Measurements from ENCODE around the gene COL6A2.

DNA sequence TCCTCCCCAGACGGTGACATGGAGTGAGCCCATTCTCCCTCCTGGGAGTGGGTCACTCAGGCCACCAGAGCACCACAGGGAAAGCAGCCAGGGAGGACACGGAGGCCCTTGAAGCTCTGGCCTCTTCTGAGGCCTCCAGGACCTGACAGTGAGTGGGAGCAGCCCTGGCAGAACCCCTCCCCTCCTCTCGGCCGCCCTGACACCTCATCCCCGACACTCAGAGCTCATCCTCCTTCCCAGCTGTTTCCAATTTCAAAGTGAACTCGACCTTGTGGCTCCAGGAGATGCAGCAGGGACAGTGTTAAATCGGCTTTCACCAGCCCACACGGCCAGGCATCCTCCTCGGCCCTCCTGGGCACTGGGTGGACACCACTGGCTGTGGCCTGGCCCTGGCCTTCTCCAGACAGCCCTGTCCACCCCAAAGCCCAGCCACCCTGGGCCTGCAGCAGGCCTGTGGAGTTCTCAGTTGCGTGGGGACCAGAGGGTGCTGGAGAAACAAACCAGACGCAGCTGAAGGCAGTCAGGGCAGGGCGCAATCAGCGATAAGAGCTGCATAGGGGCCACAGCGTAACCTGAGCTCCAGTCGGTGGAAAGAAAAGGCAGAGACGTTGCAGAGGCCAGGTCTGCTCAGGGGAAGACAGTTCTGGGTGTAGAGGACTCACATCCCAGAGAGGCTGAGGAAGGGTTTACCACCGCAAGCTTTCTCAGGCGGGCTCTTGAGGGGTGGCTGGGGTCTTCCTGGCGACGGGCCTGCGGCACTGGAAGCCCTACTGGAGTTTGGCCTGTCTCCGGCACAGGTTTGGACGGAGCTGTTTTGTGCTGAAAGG, 30.4 kb downstream of the COL6A2 start:
- TF ChIP-seq, protein P1, sequence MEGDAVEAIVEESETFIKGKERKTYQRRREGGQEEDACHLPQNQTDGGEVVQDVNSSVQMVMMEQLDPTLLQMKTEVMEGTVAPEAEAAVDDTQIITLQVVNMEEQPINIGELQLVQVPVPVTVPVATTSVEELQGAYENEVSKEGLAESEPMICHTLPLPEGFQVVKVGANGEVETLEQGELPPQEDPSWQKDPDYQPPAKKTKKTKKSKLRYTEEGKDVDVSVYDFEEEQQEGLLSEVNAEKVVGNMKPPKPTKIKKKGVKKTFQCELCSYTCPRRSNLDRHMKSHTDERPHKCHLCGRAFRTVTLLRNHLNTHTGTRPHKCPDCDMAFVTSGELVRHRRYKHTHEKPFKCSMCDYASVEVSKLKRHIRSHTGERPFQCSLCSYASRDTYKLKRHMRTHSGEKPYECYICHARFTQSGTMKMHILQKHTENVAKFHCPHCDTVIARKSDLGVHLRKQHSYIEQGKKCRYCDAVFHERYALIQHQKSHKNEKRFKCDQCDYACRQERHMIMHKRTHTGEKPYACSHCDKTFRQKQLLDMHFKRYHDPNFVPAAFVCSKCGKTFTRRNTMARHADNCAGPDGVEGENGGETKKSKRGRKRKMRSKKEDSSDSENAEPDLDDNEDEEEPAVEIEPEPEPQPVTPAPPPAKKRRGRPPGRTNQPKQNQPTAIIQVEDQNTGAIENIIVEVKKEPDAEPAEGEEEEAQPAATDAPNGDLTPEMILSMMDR (conservative IDR thresholded peaks at IDR 0.05), result no peak
- no peak for TF ChIP-seq EZH2 (IDR thresholded peaks at IDR 0.05; ENCODE audit: low read depth)
